HFF-Myc (cell line): ENCODE results near the gene OXSM.

Source experiments
- DNase-seq: peaks from one replicate; pipeline ENCODE4 v3.0.0-alpha.2; 2011; ENCODE audit warnings: low read depth; ENCODE audit errors: extremely low read depth
- H3K4me3 ChIP-seq: replicated peaks from 2 replicates; pipeline ENCODE4 v1.5.1; 2011; ENCODE audit warnings: low read depth, mild to moderate bottlenecking, control low read depth, low read length
- CTCF ChIP-seq: IDR thresholded peaks from 2 replicates; pipeline ENCODE4 v1.5.1; 2012; ENCODE audit warnings: mild to moderate bottlenecking, low read depth, low read length, control low read depth; ENCODE audit errors: missing control alignments

The OXSM gene

GRCh38 chr3:25843332-25843731 lies 53.4 kb downstream of the OXSM start:
- DNase-seq: no peak
- no peak overlapping the region for H3K4me3 ChIP-seq
- no peak for TF ChIP-seq CTCF
